TTC549 (cell line): ENCODE data around the gene CALN1.
"Not testable (repeated sequence)": the region's sequence is repeated elsewhere in the genome, so short reads cannot be mapped to it uniquely, and the experiment has no call there.

ENCODE experiments used
- FAIRE-seq: peaks from 2 replicates; lab custom pipeline; 2012; peaks lifted over from hg19 to GRCh38; lab: Jason Lieb, UNC

CALN1 gene

GRCh38 chr7:71864130-71864529, 548.0 kb downstream of the CALN1 start:
- FAIRE-seq = no peak

- FAIRE-seq = no peak
These were observed 551.6 kb downstream of the CALN1 start for GRCh38 chr7:71860572-71860971.

- FAIRE-seq = no peak
These were observed 554.8 kb downstream of the CALN1 start for GRCh38 chr7:71857338-71857737.

DNA sequence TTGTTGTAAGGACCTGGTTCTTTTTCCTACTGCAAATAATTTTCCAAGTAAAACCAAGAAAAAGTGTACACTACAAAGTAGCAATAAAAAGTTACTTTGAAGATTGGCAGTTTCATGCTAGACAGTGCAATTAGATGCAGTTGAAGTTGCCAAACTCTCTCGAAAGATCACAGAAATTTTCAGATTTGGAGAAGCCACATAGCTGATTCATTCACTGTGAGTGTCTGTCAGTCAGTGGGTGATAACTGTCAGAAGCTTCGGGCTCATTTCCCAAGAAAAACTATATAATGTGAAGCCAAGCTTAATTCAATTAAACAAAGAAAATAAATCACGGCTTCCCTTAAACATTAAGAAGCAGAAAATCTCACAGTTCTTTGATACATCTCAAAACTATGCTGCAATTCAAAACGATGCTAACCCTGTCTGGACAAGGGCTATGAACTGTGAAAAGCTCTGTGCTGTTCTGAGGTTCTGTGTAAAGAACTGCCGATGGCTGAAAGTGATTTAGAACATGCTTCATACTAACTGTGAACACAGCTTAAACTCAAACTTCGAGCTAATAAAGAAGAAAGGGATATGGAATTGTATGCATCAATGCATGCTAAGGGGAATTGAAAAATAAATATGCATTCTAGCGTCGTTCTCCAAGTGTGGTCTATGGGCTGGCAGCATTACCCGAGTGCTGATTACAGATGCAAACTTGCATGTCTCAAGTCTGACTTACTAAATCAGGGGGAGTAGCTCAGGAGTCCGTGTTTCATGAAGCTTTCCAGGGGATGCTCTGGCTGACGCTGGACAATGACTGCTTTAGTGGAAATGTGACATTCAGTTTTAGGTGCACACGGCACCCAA, 557.4 kb downstream of the CALN1 start:
- no peak for FAIRE-seq

DNA sequence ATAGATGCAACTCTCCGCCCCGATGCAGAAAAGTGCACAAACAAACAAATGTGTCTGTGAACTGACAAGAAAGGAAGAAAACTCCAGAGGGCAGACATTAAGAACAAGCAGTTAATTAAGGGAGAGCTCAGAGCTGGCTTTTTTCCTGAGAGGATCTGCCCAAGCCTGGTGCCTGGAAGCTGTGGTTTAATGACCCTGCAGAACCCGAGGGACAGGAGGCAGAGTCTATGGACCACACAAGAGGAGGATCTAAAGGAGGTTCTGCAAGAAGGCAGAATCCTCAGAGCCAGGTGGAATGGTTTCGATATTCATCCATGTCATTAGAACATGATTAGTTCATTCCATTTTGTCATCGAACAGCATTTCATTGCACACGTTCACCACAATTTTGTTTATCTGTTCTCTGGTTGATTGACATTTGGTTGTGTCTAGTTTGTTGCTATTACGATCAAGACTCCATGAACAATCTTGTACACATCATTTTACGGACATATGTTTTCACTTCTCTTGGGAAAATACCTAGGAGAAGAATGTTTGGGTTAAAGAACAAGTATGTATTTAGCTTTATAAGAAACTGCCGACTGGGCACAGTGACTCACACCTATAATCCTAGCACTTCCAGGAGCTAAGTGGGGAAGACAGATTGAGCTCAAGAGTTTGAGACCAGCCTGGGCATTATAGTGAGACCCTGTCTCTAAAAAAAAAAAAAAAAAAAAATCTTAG, 560.2 kb downstream of the CALN1 start:
- FAIRE-seq = no peak

DNA sequence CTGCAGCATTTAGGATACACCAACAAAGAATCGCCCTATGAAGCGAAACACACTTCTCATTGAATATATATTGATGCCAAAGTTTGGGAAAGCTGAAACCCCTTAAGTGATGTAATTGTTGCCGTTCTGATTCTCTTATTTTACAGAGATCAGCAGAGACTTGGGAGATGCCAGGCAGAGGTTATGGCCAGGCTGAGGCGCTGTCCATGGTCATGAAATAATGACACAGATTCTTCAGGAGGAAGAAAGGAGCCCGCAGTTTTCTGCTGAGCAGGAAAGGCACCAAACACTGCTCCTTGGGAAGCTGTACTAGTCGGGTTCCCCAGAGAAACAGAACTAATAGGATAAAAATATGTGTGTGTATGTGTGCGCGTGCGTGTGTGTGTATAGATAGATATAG, 566.0 kb downstream of the CALN1 start:
- no peak for FAIRE-seq

DNA sequence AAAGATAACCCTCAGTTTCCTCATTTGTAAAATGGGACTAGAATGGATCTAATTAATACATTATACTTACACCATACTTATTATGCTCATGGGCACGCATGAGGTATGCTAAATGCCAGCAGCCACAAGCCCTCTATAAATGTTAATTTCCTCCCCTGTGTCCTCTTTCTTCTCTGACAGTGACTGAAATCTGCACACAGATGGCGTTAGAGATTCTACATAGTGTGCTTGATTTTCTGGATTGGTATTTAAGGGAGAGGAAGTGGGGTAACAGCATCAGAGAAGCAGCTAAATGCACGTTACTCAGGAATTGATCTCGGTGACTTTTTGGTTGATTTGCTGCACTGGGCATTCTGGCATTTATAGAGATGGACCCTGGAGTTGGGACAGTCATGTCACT, 568.5 kb downstream of the CALN1 start:
- FAIRE-seq = no peak

DNA sequence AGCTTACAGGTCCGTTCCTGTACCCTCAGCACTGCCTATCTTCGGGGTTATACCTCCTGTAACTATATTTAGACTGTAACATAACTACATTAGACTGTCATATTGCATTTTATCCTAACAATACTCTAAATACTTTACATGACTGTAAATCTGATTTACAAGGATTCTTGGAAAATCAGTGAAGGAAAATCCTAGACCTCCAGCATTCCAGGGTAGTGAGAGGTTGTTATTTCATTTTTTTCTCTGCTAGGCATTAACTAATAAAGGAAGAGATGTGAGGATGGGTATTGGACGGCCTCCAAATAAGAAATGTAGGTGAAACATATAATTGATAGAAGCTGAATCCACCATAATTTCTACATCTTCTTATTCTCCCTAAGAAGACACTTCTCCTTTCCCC, 569.4 kb downstream of the CALN1 start:
- FAIRE-seq = no peak

GRCh38 chr7:71842381-71842780, 569.8 kb downstream of the CALN1 start:
- FAIRE-seq = no peak

DNA sequence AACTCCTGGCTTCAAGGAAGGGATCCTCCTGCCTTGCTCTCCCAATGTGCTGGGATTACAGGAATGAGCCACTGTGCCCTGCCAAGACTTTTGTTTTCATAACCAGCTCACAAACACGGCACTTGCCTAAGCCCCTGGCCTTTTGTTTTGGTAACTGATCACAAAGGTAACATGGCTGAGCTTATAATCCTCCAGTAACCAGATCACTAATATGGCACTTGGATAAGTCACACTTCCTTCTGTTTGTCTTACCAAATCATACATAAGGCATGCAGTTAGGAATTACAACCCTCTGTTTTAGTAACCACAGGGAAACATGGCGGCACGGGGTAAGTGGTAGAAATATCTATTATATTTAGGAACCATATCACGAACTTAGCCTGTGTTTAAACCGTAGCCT, 577.1 kb downstream of the CALN1 start:
- FAIRE-seq = no peak

- FAIRE-seq = no peak
These were observed 582.6 kb downstream of the CALN1 start for GRCh38 chr7:71829515-71829914.

DNA sequence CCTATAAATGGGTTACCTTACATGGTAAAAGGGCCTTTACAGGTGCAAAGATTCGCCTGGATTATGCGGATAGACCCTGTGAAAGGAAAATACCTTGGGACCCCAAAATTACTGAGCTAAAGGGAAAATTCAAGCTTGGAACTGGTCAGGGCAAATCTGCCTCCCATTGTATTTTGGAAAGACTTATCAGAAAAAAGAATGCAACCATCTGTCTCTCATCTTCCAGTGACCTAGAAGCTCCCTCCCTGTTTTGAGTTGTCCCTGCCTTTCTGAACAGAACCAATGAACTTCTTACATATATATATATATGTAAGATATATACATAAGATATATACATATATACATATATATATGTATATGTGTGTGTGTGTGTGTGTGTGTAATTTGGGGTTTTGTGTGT, 583.8 kb downstream of the CALN1 start:
- no peak for FAIRE-seq

- no peak for FAIRE-seq
These were observed 586.0 kb downstream of the CALN1 start for GRCh38 chr7:71826141-71826540.

GRCh38 chr7:71824006-71824760, 588.0 kb downstream of the CALN1 start:
- no peak for FAIRE-seq

DNA sequence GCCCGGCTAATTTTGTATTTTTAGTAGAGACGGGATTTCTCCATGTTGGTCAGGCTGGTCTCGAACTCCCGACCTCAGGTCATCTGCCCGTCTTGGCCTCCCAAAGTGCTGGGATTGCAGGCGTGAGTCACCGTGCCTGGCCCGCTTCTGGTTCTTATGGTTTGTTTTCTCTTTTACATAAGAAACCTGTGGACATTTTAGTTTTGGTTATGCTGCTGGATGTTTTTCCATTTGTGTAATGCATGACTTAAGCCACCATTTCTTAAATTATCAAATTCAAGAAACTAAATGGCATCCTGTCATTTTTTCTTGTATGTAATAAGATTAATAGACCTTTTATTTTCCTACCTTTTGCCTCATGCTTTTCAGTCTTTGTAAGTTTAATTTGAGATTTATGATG, 589.7 kb downstream of the CALN1 start:
- FAIRE-seq = not testable (repeated sequence)

DNA sequence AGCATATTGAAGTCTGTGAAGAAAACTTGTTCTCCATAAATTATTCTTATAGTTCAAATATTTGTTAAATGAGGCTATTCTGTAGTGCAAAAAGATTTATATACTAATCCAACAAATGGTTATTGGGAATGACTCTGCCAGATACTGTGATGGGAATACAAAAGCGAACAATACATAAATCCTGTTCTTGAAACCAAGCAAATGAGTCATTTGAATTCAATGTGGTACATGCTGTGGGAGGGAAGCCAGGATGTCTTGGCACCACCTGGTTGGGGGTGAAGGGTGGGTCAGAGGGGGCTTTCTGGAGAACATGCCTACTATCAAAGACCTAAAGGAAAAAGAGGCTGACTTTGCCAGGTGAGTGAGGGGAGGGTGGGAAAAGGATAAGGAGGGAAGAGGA, 594.2 kb downstream of the CALN1 start:
- FAIRE-seq = no peak

GRCh38 chr7:71808115-71808514, 604.0 kb downstream of the CALN1 start:
- FAIRE-seq = no peak

- no peak for FAIRE-seq
These were observed 607.9 kb downstream of the CALN1 start for GRCh38 chr7:71804256-71804655.

DNA sequence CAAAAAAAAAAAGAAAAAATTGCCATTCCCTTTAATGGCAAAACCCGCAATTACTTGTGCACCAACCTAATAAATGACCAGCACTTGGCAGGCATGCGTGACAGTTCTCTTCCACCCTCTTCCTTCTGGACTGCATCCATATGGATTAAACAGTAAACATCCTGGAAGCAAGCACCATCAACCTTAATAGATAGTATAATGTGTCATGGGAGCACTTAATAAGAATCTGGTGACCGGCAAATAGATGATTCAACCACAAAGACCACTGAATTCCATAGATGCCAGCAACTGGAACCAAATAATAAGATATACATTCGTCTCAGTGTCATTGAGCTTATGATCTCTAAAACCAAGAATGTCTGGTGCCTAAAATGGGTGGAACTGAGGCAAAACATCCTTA, 610.2 kb downstream of the CALN1 start:
- FAIRE-seq = no peak

DNA sequence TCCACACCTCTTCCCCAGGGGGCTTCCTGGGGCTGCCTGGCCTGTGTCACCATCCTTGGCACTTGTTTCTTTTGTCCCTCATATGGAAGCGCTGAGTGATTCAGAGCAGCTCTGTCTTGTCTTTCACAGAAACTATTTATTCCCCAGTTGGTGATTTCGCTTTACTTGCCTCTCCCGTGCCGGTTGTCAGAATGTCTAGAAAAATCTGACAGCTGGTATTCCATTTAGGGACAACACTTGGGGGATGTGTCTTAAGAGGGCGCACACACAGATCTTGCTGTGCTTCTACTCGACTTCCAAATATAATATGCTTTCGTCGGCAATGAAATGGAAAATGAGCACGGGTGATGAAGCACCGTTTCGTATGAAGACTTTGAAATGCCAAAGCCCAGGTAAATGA, 611.8 kb downstream of the CALN1 start:
- FAIRE-seq = no peak

GRCh38 chr7:71795410-71795809, 616.7 kb downstream of the CALN1 start:
- no peak for FAIRE-seq

- no peak for FAIRE-seq
These were observed 618.9 kb downstream of the CALN1 start for GRCh38 chr7:71793251-71793650.

DNA sequence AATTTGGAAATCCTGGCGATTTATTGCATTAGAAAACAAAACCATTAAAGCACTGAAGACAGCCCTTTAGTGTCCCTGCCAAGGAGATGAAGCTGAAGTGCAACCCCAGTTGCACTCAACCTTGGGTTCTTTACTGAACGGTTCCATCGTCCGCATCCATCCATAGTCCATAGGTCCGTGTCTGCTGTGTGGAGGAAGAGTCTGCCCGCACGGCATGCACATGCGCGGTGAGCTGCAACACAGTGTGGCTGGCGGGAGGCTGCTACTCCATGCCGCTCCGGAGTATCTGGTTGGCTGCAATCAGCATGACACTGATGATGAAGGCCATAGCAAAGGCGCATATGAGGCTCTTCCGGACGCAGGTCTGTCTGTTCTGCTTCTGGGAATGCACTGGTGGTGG, 624.6 kb downstream of the CALN1 start:
- no peak for FAIRE-seq
